ENCODE results near the gene AGAP1.
A peak's percentile ranks its signal among the peaks of the same experiment; 100 is the strongest.

The AGAP1 gene

GRCh38 chr2:235493775-235494715, at the start of gene AGAP1:
Gene AGAP1 (plus strand): TSS chr2:235494043.
- DNase-seq, result peak; percentile 30

- no peak for DNase-seq
Measured at GRCh38 chr2:235444101-235444597, 49.7 kb upstream of the AGAP1 start.

GRCh38 chr2:235445116-235445515, 48.7 kb upstream of the AGAP1 start:
- no peak for DNase-seq

DNA sequence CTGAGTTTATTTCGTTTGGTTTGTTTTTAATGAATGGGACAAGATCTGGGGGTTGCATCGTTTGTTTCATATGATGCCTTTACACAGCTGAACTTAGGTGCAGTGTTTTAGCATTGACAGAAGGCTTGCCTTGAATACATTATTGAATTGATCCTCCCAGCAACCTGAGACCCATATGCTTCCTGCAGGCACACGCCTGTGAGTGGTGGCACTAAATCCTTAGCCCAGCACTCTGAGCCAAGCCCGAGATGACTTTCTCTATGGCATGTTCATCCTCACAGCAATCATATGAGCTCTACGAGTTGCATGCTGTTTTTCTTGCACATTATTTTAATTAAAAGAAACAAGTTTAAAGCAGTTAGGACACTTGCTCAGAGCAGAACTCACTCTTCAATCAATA, 47.8 kb upstream of the AGAP1 start:
- DNase-seq, result no peak

DNA sequence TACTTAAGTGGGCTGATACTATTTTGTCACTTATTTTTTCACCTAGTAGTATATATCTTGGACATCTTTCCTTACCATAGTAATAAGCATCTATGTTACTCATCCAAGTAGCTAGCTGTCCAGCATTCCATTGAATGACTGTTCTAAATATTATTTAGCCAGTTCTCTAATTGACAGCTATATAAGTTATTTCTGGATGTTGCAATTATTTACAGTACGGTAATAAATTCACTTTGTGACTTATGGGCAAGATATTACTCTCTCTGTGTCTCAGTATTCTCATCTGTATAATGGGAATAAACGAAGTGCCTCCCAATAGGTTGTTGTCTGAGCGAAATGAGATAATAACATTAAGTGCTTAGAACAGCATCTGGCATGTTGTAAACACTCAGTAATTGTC, 46.6 kb upstream of the AGAP1 start:
- no peak for DNase-seq

DNA sequence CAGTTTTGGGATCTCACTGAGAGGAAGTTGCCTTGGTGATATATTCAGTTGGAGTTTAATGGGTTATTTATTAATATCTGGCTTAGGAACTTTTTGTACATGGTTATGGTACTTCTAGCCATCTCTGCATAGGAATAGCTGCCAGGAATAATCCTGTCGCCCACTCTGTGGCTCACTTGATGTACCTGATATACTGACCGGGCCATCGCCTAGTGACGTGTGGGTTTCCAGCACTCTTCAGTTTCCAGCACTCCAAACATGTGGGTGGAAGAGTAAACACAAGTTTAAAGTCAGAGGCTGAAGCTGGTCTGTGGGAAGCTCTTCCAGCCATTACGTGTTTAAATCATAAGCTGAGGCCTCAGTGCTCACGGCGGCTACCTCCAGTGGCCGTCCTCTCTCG, 44.3 kb upstream of the AGAP1 start:
- no peak for DNase-seq

- DNase-seq, result no peak
Measured at GRCh38 chr2:235453605-235454151, 40.2 kb upstream of the AGAP1 start.

DNA sequence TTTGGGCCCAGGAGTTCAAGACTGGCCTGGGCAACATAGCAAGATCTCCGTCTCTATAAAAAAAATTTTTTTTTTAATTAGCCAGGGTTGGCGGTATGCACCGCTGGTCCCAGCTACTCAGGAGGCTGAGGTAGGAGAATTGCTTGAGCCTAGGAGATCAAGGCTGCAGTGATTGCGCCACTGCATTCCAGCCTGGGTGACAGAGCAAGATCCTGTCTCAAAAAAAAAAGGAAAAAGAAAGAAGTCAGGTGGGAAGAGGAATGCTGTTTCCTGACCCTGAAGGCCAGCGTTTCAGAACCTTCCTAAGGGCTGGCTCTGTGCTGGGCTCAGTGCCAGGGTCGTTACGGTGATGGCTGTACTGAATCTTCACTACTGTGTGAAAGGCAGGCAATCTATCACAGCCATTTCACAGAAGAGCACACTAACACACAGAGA, 35.0 kb upstream of the AGAP1 start:
- no peak for DNase-seq

DNA sequence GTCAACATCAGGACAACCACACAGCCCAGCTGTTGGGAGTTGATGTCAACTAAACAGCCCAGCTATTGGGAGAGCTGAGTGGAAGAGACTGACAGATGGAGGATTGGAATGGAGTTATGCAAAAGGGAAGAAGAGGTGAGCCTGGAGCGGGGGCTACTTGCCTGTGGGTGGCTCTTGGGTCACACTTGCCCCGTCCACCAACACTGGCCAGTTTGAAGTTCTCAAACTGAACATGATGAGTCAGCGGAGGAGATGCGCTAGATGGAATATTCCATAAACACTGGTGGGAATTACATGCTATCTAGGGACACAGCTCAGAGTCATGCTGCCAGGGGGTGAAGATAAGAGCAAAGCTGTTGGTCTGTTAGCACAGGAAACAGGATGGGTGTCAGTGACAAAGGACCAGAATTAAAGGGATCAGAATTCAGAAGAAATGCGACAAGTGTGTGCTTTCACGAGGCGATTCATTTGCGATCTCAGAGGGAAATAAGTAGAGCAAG, 33.2 kb upstream of the AGAP1 start:
- DNase-seq, result no peak

DNA sequence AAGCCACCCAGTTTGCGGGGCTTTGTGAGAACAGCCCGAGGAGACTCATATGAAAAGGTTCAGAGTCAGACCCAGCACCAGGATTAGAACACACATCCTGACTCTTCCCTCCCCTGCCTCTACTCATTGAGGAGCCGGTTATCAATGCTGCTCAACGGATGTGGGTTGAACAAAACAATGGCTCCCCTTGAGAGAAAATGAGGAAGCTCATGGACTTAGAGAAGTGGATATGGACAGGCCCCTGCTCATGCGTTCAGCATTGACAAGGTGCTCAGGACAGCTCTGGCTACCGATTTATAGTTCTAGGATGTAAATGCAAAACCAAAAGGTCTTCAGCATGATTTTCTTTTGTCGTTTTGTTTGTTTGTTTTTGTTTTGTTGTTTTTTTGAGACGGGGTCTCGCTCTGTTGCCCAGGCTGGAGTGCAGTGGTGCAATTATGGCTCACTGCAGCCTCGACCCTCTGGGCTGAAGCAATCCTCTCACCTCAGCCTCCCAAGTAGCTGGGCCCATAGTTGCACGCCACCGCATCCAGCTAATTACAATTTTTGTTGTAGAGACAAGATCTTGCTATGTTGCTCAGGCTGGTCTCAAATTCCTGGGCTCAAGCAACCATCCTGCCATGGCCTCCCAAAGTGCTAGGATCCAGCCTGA, 32.0 kb upstream of the AGAP1 start:
- DNase-seq, result no peak

DNA sequence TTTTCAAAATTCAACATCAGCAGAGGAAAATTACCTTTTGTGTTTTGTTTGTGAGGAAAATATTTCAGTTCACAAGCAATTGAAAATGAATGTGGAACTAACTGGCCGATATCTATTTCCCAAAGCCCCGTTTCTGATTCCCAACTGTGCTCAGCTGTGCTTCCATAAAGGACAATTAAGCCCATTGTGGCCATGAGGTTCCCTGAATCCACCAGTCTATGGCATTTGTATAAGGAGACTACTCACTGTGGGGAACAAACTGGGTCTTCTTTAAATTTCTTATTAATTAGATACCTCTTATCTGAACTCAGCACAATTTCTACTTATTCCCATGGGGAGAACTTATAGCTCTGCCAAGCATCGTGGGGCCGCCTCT, 31.4 kb upstream of the AGAP1 start:
- DNase-seq, result no peak

- no peak for DNase-seq
Measured at GRCh38 chr2:235463893-235464292, 29.9 kb upstream of the AGAP1 start.

- DNase-seq, result no peak
Measured at GRCh38 chr2:235467588-235467987, 26.3 kb upstream of the AGAP1 start.

DNA sequence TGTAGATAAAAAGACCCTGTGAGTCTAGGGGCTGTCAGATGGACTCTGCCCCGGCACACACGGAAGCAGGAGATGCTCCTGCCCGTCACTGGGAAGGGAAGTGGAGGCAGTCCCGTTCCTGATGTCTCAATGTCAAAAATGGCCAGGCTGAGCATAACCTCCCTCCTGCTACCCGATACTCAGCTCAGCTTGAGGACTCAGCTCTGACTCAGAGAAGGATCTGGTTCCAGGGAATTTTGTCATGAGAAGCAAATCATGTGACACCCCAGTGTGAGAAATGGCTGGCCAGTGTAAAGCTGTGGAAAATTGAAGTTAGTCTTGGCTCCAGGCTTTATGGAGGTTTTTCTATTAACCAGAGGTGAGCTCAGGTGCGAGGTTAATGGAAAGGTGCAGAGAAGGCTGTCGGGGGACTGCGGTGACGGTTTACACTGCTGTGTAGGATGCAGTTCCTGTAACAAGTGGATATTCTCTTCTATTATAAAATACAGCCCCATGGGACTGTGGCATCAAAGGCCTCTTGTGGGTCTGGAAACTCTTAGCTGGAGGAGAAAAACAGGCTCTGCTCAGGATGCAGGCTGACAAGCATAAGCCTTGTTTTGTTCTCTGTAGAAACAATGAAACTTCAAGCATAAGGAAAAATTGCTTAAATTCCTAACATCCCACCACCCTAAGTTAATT, 24.7 kb upstream of the AGAP1 start:
- DNase-seq, result no peak

DNA sequence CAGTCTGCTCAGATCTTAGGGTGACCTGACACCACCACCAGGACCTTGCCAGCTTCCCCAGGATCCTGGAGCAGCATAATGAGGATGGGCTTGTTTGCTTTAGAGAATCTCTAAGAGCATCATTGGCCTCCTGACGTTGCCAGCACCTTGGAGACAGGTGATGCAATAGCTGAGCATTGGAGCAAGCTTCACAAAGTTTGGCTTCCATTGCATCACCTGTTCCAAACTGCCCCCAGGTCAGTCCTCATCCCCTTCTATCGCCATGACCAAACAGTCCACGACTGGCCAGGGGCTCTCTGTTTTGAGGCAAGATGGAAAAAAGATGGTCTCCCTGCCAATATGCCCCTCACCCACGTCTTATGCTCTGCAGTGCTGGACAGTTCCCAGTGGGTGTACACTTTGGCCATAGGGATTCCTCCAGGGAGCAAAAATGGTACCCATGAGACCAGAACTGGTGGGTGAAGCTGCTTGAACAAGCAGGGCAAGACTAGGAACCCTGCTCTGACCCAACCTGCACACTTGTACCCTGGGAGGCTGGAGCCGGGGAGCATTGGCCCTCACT, 22.6 kb upstream of the AGAP1 start:
- no peak for DNase-seq

DNA sequence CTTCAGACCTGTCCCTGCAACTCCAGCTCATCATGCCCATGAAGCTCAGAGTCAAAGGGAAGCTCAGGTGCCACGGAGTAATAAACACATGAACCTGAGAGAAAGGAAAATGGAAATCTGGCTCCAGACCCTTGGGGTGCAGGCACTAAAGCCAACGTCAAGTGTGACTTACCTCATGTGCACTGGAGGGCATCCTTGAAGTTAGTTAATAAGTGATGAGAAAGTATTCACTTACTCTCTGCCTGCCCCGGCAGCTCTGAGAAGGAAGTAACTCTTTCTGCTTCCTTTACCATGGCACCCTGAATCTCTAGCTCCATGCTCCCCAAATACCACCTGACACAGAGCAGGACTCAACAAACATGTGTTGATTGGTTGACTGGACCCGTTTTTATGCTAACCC, 21.4 kb upstream of the AGAP1 start:
- DNase-seq, result no peak

GRCh38 chr2:235478609-235479008, 15.2 kb upstream of the AGAP1 start:
- no peak for DNase-seq

- DNase-seq, result no peak
Measured at GRCh38 chr2:235479604-235480003, 14.2 kb upstream of the AGAP1 start.

DNA sequence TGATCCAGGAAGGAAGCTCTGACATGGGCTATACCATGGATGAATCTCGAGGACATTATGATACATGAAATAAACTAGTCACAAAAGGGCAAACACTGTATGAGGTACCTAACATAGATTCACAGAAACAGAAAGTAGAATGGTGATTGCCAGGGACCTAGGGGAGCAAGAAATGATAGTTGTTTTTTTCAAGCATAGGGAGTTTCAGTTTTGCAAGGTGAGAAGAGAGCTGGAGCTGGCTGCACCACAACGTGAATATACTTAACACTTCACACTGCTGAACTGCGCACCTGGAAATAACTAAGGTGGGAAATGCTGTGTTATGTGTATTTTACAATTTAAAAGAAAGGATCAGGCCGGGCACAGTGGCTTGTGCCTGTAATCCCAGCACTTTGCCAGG, 13.2 kb upstream of the AGAP1 start:
- DNase-seq, result no peak

- no peak for DNase-seq
Measured at GRCh38 chr2:235483313-235483712, 10.5 kb upstream of the AGAP1 start.

DNA sequence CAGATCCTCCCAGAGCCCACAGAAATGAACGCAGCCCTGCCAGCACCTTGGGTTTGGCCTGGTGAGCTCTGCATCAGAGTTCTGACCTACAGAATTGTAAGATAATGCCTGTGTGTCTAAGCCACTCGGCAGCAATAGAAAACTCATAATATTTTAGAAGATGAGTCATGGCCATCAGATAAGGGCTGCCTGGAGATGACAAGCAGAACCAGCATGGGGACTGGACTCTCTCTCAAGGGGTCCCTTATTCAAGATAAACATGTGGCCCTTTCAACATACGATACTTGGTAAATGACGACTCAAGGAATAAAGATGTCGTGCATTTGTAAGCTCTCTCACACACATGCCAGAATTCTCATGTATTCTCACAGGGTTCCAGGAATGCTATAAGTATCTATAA, 8.5 kb upstream of the AGAP1 start:
- no peak for DNase-seq

DNA sequence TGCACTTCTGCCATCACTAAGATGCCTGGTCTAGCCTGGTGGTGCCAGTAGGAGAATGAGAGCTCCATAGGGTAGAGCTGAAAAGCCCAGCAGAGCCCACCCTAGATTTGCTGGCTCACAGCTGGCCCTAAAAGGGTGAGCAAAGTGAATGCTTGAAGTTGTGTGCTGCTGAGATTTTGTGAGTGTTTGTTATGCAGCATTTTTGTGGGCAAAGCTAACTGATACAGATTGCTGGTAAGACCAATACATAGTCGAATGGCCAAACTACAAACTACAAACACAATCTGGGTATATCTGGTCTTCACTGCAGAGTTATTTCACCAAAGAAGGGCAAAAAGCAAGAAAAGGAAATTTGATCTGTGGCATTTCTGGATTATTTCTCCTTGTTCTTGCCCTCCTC, 7.1 kb upstream of the AGAP1 start:
- no peak for DNase-seq

- no peak for DNase-seq
Measured at GRCh38 chr2:235489897-235490296, 3.9 kb upstream of the AGAP1 start.

All from activated CD4-positive, alpha-beta T cell treated with anti-CD3 and anti-CD28 coated beads, Interleukin-10, Interleukin-2, amounts not matched to agents 100 ng/mL and 50 ng/mL, durations not matched to agents 16 hours and 8 hours (primary cell).